Measurements from ENCODE around the gene KLHDC2.

- no peak for TF ChIP-seq CTCF (IDR thresholded peaks at IDR 0.05; ENCODE audit: borderline replicate concordance, extremely low read depth, low read length, poor library complexity, severe bottlenecking)
- TF ChIP-seq EZH2 (IDR thresholded peaks at IDR 0.05; ENCODE audit: borderline replicate concordance, low read depth, low read length, severe bottlenecking), result no peak
Measured at GRCh38 chr14:49786315-49786714, 18.4 kb downstream of the KLHDC2 start.
